HTR-8/SVneo (cell line): ENCODE results near the gene NUP93.
"Not testable (repeated sequence)": the region's sequence is repeated elsewhere in the genome, so short reads cannot be mapped to it uniquely, and the experiment has no call there.

Experiments
- DNase-seq: peaks from one replicate; pipeline ENCODE4 v3.0.0; 2011; ENCODE audit warnings: low spot score, mixed read lengths; ENCODE audit not compliant: insufficient read length
- FAIRE-seq: peaks from 2 replicates; lab custom pipeline; 2011; peaks lifted over from hg19 to GRCh38; lab: Jason Lieb, UNC

Gene NUP93

GRCh38 chr16:56880176-56880575, 150.2 kb downstream of the NUP93 start:
- FAIRE-seq (no peak), DNase-seq (no peak)

- FAIRE-seq (no peak), DNase-seq (no peak)
Observed at GRCh38 chr16:56880685-56881084, 150.8 kb downstream of the NUP93 start.

- DNase-seq = no peak
Observed at GRCh38 chr16:56882077-56882800, 152.3 kb downstream of the NUP93 start.

GRCh38 chr16:56883586-56883985, 153.7 kb downstream of the NUP93 start:
- FAIRE-seq (no peak), DNase-seq (no peak)

More at GRCh38 chr16:56882077-56882800, 152.3 kb downstream of the NUP93 start:
- no peak for FAIRE-seq

- FAIRE-seq = no peak
- no peak for DNase-seq
Observed at GRCh38 chr16:56884026-56884582, 154.2 kb downstream of the NUP93 start.

- not testable (repeated sequence) for DNase-seq, FAIRE-seq
Observed at GRCh38 chr16:56884929-56885328, 155.0 kb downstream of the NUP93 start.

GRCh38 chr16:56885446-56886162, 155.7 kb downstream of the NUP93 start:
- DNase-seq (no peak), FAIRE-seq (no peak)

- DNase-seq (no peak), FAIRE-seq (no peak)
Observed at GRCh38 chr16:56886296-56886695, 156.4 kb downstream of the NUP93 start.

GRCh38 chr16:56886826-56887225, 156.9 kb downstream of the NUP93 start:
- DNase-seq (no peak), FAIRE-seq (no peak)

GRCh38 chr16:56888806-56889205, 158.9 kb downstream of the NUP93 start:
- no peak for DNase-seq
- FAIRE-seq = no peak

- DNase-seq (no peak), FAIRE-seq (no peak)
Observed at GRCh38 chr16:56889206-56889605, 159.3 kb downstream of the NUP93 start.

GRCh38 chr16:56891685-56892084, 161.8 kb downstream of the NUP93 start:
- no peak for FAIRE-seq
- no peak for DNase-seq

- DNase-seq (no peak), FAIRE-seq (no peak)
Observed at GRCh38 chr16:56892705-56893104, 162.8 kb downstream of the NUP93 start.

GRCh38 chr16:56894331-56894917, 164.5 kb downstream of the NUP93 start:
- DNase-seq (no peak), FAIRE-seq (no peak)

GRCh38 chr16:56895813-56896212, 165.9 kb downstream of the NUP93 start:
- DNase-seq = no peak
- no peak for FAIRE-seq

- DNase-seq (no peak), FAIRE-seq (no peak)
Observed at GRCh38 chr16:56896244-56896643, 166.3 kb downstream of the NUP93 start.

- DNase-seq (no peak), FAIRE-seq (no peak)
Observed at GRCh38 chr16:56897026-56897799, 167.3 kb downstream of the NUP93 start.

GRCh38 chr16:56898847-56899246, 168.9 kb downstream of the NUP93 start:
- FAIRE-seq = no peak
- no peak for DNase-seq
